ENCODE data around the gene BIRC5. TPM values are rescaled to one million over a fixed set of nuclear protein-coding genes. Genes with fewer than 3 reads are reported as not detected.

Gene BIRC5
- total RNA-seq, 1 donor = 0.21 TPM

- Histone ChIP-seq H3K9me3 (ENCODE audit: low read depth, low read length) (no peaks in the 10 kb centered on the region), H3K4me3 (ENCODE audit: low read length) (no peak overlapping the region), H3K4me1 (ENCODE audit: insufficient read depth, low read length) (peaks cover 4% of the 10 kb centered on the region), H3K27me3 (ENCODE audit: insufficient read depth, low read length) (no peaks in the 10 kb centered on the region)
Measured at GRCh38 chr17:78204387-78205123, 9.5 kb upstream of the BIRC5 start.

GRCh38 chr17:78205124-78205775 is 8.8 kb upstream of the BIRC5 start:
- H3K4me1 ChIP-seq (ENCODE audit: insufficient read depth, low read length) = no peaks in the 10 kb centered on the region
- H3K27me3 ChIP-seq (ENCODE audit: insufficient read depth, low read length) = no peaks in the 10 kb centered on the region
- no peak overlapping the region for H3K4me3 ChIP-seq (ENCODE audit: low read length)
- H3K9me3 ChIP-seq (ENCODE audit: low read depth, low read length) = no peaks in the 10 kb centered on the region

GRCh38 chr17:78206298-78206697 is 7.8 kb upstream of the BIRC5 start:
- H3K9me3 ChIP-seq (ENCODE audit: low read depth, low read length) = no peaks in the 10 kb centered on the region
- H3K4me3 ChIP-seq (ENCODE audit: low read length) = no peak overlapping the region
- H3K27me3 ChIP-seq (ENCODE audit: insufficient read depth, low read length) = no peaks in the 10 kb centered on the region
- H3K4me1 ChIP-seq (ENCODE audit: insufficient read depth, low read length) = no peaks in the 10 kb centered on the region

GRCh38 chr17:78208486-78208885 is 5.6 kb upstream of the BIRC5 start:
- Histone ChIP-seq H3K27me3 (ENCODE audit: insufficient read depth, low read length) (no peaks in the 10 kb centered on the region), H3K4me3 (ENCODE audit: low read length) (no peak overlapping the region), H3K9me3 (ENCODE audit: low read depth, low read length) (no peaks in the 10 kb centered on the region), H3K4me1 (ENCODE audit: insufficient read depth, low read length) (no peaks in the 10 kb centered on the region)

- Histone ChIP-seq H3K9me3 (ENCODE audit: low read depth, low read length) (no peaks in the 10 kb centered on the region), H3K27me3 (ENCODE audit: insufficient read depth, low read length) (no peaks in the 10 kb centered on the region), H3K4me1 (ENCODE audit: insufficient read depth, low read length) (peaks cover 8% of the 10 kb centered on the region), H3K4me3 (ENCODE audit: low read length) (no peak overlapping the region)
Measured at GRCh38 chr17:78210111-78210510, 3.9 kb upstream of the BIRC5 start.

GRCh38 chr17:78211032-78211431 is 3.0 kb upstream of the BIRC5 start:
- Histone ChIP-seq H3K4me1 (ENCODE audit: insufficient read depth, low read length) (peaks cover 8% of the 10 kb centered on the region), H3K4me3 (ENCODE audit: low read length) (no peak overlapping the region), H3K27me3 (ENCODE audit: insufficient read depth, low read length) (no peaks in the 10 kb centered on the region), H3K9me3 (ENCODE audit: low read depth, low read length) (no peaks in the 10 kb centered on the region)

GRCh38 chr17:78214706-78215061 is 631 bp downstream of the BIRC5 start:
- peak overlapping the region; percentile 35 for H3K4me3 ChIP-seq (ENCODE audit: low read length)
- no peaks in the 10 kb centered on the region for H3K9me3 ChIP-seq (ENCODE audit: low read depth, low read length)
- H3K4me1 ChIP-seq (ENCODE audit: insufficient read depth, low read length) = peaks cover 8% of the 10 kb centered on the region
- H3K27me3 ChIP-seq (ENCODE audit: insufficient read depth, low read length) = no peaks in the 10 kb centered on the region

- no peaks in the 10 kb centered on the region for H3K27me3 ChIP-seq (ENCODE audit: insufficient read depth, low read length)
- H3K9me3 ChIP-seq (ENCODE audit: low read depth, low read length) = no peaks in the 10 kb centered on the region
- H3K4me3 ChIP-seq (ENCODE audit: low read length) = no peak overlapping the region
- peaks cover 4% of the 10 kb centered on the region for H3K4me1 ChIP-seq (ENCODE audit: insufficient read depth, low read length)
Measured at GRCh38 chr17:78219396-78220150, 5.5 kb downstream of the BIRC5 start.

- Histone ChIP-seq H3K4me1 (ENCODE audit: insufficient read depth, low read length) (peaks cover 10% of the 10 kb centered on the region), H3K27me3 (ENCODE audit: insufficient read depth, low read length) (peaks cover 4% of the 10 kb centered on the region), H3K4me3 (ENCODE audit: low read length) (no peak overlapping the region), H3K9me3 (ENCODE audit: low read depth, low read length) (no peaks in the 10 kb centered on the region)
Measured at GRCh38 chr17:78223061-78223460, 9.0 kb downstream of the BIRC5 start.

GRCh38 chr17:78223765-78224164 is 9.7 kb downstream of the BIRC5 start:
- Histone ChIP-seq H3K27me3 (ENCODE audit: insufficient read depth, low read length) (peaks cover 4% of the 10 kb centered on the region), H3K9me3 (ENCODE audit: low read depth, low read length) (no peaks in the 10 kb centered on the region), H3K4me3 (ENCODE audit: low read length) (no peak overlapping the region), H3K4me1 (ENCODE audit: insufficient read depth, low read length) (peaks cover 10% of the 10 kb centered on the region)

- no peaks in the 10 kb centered on the region for H3K9me3 ChIP-seq (ENCODE audit: low read depth, low read length)
Measured at GRCh38 chr17:78224231-78225087, 10.4 kb downstream of the BIRC5 start.

GRCh38 chr17:78225088-78225865 is 11.2 kb downstream of the BIRC5 start:
- Histone ChIP-seq H3K4me1 (ENCODE audit: insufficient read depth, low read length) (peaks cover 10% of the 10 kb centered on the region), H3K4me3 (ENCODE audit: low read length) (no peak overlapping the region), H3K9me3 (ENCODE audit: low read depth, low read length) (no peaks in the 10 kb centered on the region), H3K27me3 (ENCODE audit: insufficient read depth, low read length) (peaks cover 5% of the 10 kb centered on the region)

More at GRCh38 chr17:78224231-78225087, 10.4 kb downstream of the BIRC5 start:
- Histone ChIP-seq H3K4me3 (ENCODE audit: low read length) (no peak overlapping the region), H3K27me3 (ENCODE audit: insufficient read depth, low read length) (peaks cover 4% of the 10 kb centered on the region), H3K4me1 (ENCODE audit: insufficient read depth, low read length) (peaks cover 10% of the 10 kb centered on the region)

GRCh38 chr17:78226055-78226758 is 12.2 kb downstream of the BIRC5 start:
- Histone ChIP-seq H3K27me3 (ENCODE audit: insufficient read depth, low read length) (peaks cover 14% of the 10 kb centered on the region), H3K4me3 (ENCODE audit: low read length) (no peak overlapping the region)

More at GRCh38 chr17:78226055-78226758, 12.2 kb downstream of the BIRC5 start:
- peaks cover 10% of the 10 kb centered on the region for H3K4me1 ChIP-seq (ENCODE audit: insufficient read depth, low read length)
- H3K9me3 ChIP-seq (ENCODE audit: low read depth, low read length) = no peaks in the 10 kb centered on the region
